NCI-H2171 treated with DMSO at 0.1 percent for 48 hours (cell line): Measurements from ENCODE around the gene PRKRA.
"Not testable (repeated sequence)": the region's sequence is repeated elsewhere in the genome, so short reads cannot be mapped to it uniquely, and the experiment has no call there.

Source experiments
- DNase-seq: peaks from one replicate; lab custom pipeline; 2025; lab: John Stamatoyannopoulos, UW

Gene PRKRA

GRCh38 chr2:178450774-178451525, at the start of gene PRKRA, which contains the start of gene PJVK:
PRKRA (minus strand) TSS chr2:178451175; CDS start chr2:178451030, 145 bp downstream.
PJVK (plus strand) TSS chr2:178451378; CDS start chr2:178453410, 2,032 bp downstream.
- peak; percentile 92 for DNase-seq

- DNase-seq = no peak
These were observed 48.7 kb upstream of the PRKRA start for GRCh38 chr2:178499640-178500039.

GRCh38 chr2:178498137-178498536, 47.2 kb upstream of the PRKRA start:
- DNase-seq = no peak

- no peak for DNase-seq
These were observed 45.1 kb upstream of the PRKRA start for GRCh38 chr2:178496049-178496448.

GRCh38 chr2:178491612-178492011, 40.6 kb upstream of the PRKRA start:
- no peak for DNase-seq

- no peak for DNase-seq
These were observed 34.4 kb upstream of the PRKRA start for GRCh38 chr2:178485356-178485755.

GRCh38 chr2:178484245-178485041, 33.5 kb upstream of the PRKRA start:
- peak; percentile 44 for DNase-seq

- DNase-seq = no peak
These were observed 31.5 kb upstream of the PRKRA start for GRCh38 chr2:178482437-178482836.

- DNase-seq = peak; percentile 67
These were observed 29.5 kb upstream of the PRKRA start, which contains the start of gene PLEKHA3 for GRCh38 chr2:178480227-178481181. PLEKHA3 (plus strand) TSS chr2:178480457; CDS start chr2:178480870, 413 bp downstream.

GRCh38 chr2:178479758-178480226, 28.8 kb upstream of the PRKRA start:
- no peak for DNase-seq

- no peak for DNase-seq
These were observed 28.3 kb upstream of the PRKRA start for GRCh38 chr2:178479275-178479616.

GRCh38 chr2:178478439-178479274, 27.7 kb upstream of the PRKRA start, which contains the start of gene FKBP7:
FKBP7 (minus strand) TSS chr2:178478600; CDS start chr2:178478499, 101 bp downstream.
- peak; percentile 91 for DNase-seq

GRCh38 chr2:178478130-178478438, 27.1 kb upstream of the PRKRA start:
- DNase-seq = no peak

GRCh38 chr2:178477443-178478129, 26.6 kb upstream of the PRKRA start:
- DNase-seq = peak; percentile 42

- DNase-seq = no peak
These were observed 25.5 kb upstream of the PRKRA start for GRCh38 chr2:178476477-178476876.

- DNase-seq = no peak
These were observed 23.6 kb upstream of the PRKRA start for GRCh38 chr2:178474560-178474959.

GRCh38 chr2:178473931-178474330, 23.0 kb upstream of the PRKRA start:
- no peak for DNase-seq

GRCh38 chr2:178473373-178473772, 22.4 kb upstream of the PRKRA start:
- no peak for DNase-seq

GRCh38 chr2:178471313-178471712, 20.3 kb upstream of the PRKRA start:
- not testable (repeated sequence) for DNase-seq

- DNase-seq = no peak
These were observed 18.4 kb upstream of the PRKRA start for GRCh38 chr2:178469219-178469849.
